GM12872 (cell line): ENCODE measurements around the gene NFIB.

Experiments
- CTCF ChIP-seq: IDR thresholded peaks from 3 replicates; pipeline ENCODE4 v1.5.1; 2011; ENCODE audit warnings: low read depth, mild to moderate bottlenecking, low read length, moderate library complexity; ENCODE audit not compliant: insufficient read depth

Gene NFIB

GRCh38 chr9:14106699-14107098 is 207.2 kb downstream of the NFIB start:
- no peak for TF ChIP-seq CTCF

GRCh38 chr9:14104496-14104895 is 209.4 kb downstream of the NFIB start:
- TF ChIP-seq CTCF = no peak

- no peak for TF ChIP-seq CTCF
These were observed 210.8 kb downstream of the NFIB start for GRCh38 chr9:14103115-14103514.

- TF ChIP-seq CTCF = no peak
These were observed 214.2 kb downstream of the NFIB start for GRCh38 chr9:14099737-14100136.

GRCh38 chr9:14098486-14099180 is 215.3 kb downstream of the NFIB start:
- no peak for TF ChIP-seq CTCF

- no peak for TF ChIP-seq CTCF
These were observed 216.1 kb downstream of the NFIB start for GRCh38 chr9:14097666-14098415.

- TF ChIP-seq CTCF = no peak
These were observed 216.7 kb downstream of the NFIB start for GRCh38 chr9:14097215-14097614.
